Loucy (cell line): ENCODE data around the gene FAM193B.

Source experiments
- H2AFZ ChIP-seq: fragments of 200-600 bp; sonication (generic); 2 replicates; pipeline ENCODE4 v1.6.0; 2016; ENCODE audit warnings: antibody characterized with exemption, mild to moderate bottlenecking, low read length, moderate library complexity
- H3F3A ChIP-seq: fragments of 200-600 bp; 2 replicates; pipeline ENCODE4 v1.6.0; 2016; ENCODE audit warnings: antibody characterized with exemption, low read depth, mild to moderate bottlenecking
- H3K27me3 ChIP-seq: fragments of 200-600 bp; sonication (generic); 2 replicates; pipeline ENCODE4 v1.6.1; 2014; ENCODE audit warnings: low read length, mild to moderate bottlenecking; ENCODE audit not compliant: insufficient read depth, poor library complexity, severe bottlenecking
- H3K36me3 ChIP-seq: fragments of 200-600 bp; sonication (generic); 2 replicates; pipeline ENCODE4 v1.6.1; 2016; ENCODE audit warnings: low read length; ENCODE audit not compliant: insufficient read depth
- H3K4me1 ChIP-seq: fragments of 200-600 bp; sonication (generic); 2 replicates; pipeline ENCODE4 v1.5.1; 2014; ENCODE audit warnings: low read length, mild to moderate bottlenecking; ENCODE audit not compliant: insufficient read depth, poor library complexity, severe bottlenecking
- H3K4me2 ChIP-seq: fragments of 200-600 bp; sonication (generic); 2 replicates; pipeline ENCODE4 v1.6.0; 2014; ENCODE audit warnings: antibody characterized with exemption, low read length, low read depth, mild to moderate bottlenecking; ENCODE audit not compliant: poor library complexity, severe bottlenecking
- H3K4me3 ChIP-seq: fragments of 200-600 bp; sonication (generic); 2 replicates; pipeline ENCODE4 v1.5.1; 2014; ENCODE audit warnings: low read length, mild to moderate bottlenecking, mixed read lengths; ENCODE audit not compliant: poor library complexity, severe bottlenecking
- H3K79me2 ChIP-seq: fragments of 200-600 bp; sonication (generic); 2 replicates; pipeline ENCODE4 v1.6.1; 2014; ENCODE audit warnings: low read length; ENCODE audit not compliant: insufficient read depth
- H3K9ac ChIP-seq: fragments of 200-600 bp; sonication (generic); 2 replicates; pipeline ENCODE4 v1.6.0; 2014; ENCODE audit warnings: mild to moderate bottlenecking, low read depth, low read length, moderate library complexity; ENCODE audit not compliant: poor library complexity, severe bottlenecking
- H3K9me2 ChIP-seq: fragments of 200-600 bp; sonication (generic); replicated peaks from 2 replicates; pipeline ENCODE4 v1.6.1; 2016; ENCODE audit warnings: low read depth, low read length, mixed read lengths
- H3K9me3 ChIP-seq: fragments of 200-600 bp; sonication (generic); 2 replicates; pipeline ENCODE4 v1.6.1; 2014; ENCODE audit warnings: mild to moderate bottlenecking, antibody characterized with exemption, low read length, low read depth; ENCODE audit not compliant: insufficient read depth
- H4K20me1 ChIP-seq: fragments of 200-600 bp; sonication (generic); 2 replicates; pipeline ENCODE4 v1.6.0; 2014; ENCODE audit warnings: antibody characterized with exemption, low read length, mild to moderate bottlenecking; ENCODE audit not compliant: insufficient read depth, poor library complexity, severe bottlenecking
- CTCF ChIP-seq: fragments of 200-600 bp; sonication (generic); conservative IDR thresholded peaks from 2 replicates; pipeline ENCODE4 v1.5.1; 2014; ENCODE audit warnings: mild to moderate bottlenecking, antibody characterized with exemption, low read length
- EZH2phosphoT487 ChIP-seq: fragments of 200-600 bp; IDR thresholded peaks from 2 replicates; pipeline ENCODE4 v1.6.1; 2018; ENCODE audit warnings: antibody characterized with exemption, mild to moderate bottlenecking, moderate library complexity, borderline replicate concordance

Gene FAM193B

DNA sequence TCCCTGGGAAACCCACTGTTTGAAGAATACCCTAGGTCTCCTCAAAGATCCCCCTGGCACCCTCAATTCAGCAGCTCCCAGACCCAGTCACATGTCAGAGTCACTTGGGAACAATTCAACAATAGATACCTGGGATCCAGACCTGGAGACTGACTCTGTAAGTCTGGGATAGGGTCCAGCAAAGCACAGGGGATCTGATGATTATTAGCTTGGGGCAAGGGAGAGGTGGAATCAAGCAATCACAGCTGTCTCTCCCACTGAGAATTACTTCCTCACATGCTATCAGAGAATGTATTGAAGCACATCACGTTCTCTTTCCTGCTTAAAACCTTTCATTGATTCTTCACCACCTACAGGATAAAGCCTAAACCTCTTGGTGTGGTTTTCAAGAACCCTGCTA is 5.9 kb downstream of the FAM193B start:
- Histone ChIP-seq H4K20me1 (peaks cover 11% of the 10 kb centered on the region), H2AFZ (no peak overlapping the region), H3F3A (no peaks in the 10 kb centered on the region), H3K9ac (no peak overlapping the region), H3K9me2 (no peaks in the 10 kb centered on the region), H3K4me2 (no peak overlapping the region), H3K79me2 (peaks cover 28% of the 10 kb centered on the region), H3K36me3 (no peaks in the 10 kb centered on the region), H3K4me1 (peaks cover 15% of the 10 kb centered on the region), H3K9me3 (no peaks in the 10 kb centered on the region), H3K27me3 (no peaks in the 10 kb centered on the region), H3K4me3 (no peak overlapping the region)
- no peak for TF ChIP-seq EZH2phosphoT487

GRCh38 chr5:177547736-177548135 is 6.6 kb downstream of the FAM193B start:
- Histone ChIP-seq H3K4me1 (peaks cover 8% of the 10 kb centered on the region), H3F3A (no peaks in the 10 kb centered on the region), H3K4me2 (no peak overlapping the region), H3K79me2 (peaks cover 20% of the 10 kb centered on the region), H3K9ac (no peak overlapping the region), H3K9me3 (no peaks in the 10 kb centered on the region), H3K9me2 (no peaks in the 10 kb centered on the region), H2AFZ (no peak overlapping the region), H3K27me3 (no peaks in the 10 kb centered on the region), H3K4me3 (no peak overlapping the region), H4K20me1 (peaks cover 4% of the 10 kb centered on the region), H3K36me3 (no peaks in the 10 kb centered on the region)
- TF ChIP-seq CTCF (no peak), EZH2phosphoT487 (no peak)

- Histone ChIP-seq H3K4me3 (no peak overlapping the region), H3K9me3 (no peaks in the 10 kb centered on the region), H3K4me1 (no peaks in the 10 kb centered on the region), H3K9ac (no peak overlapping the region), H3K9me2 (no peaks in the 10 kb centered on the region), H3F3A (no peaks in the 10 kb centered on the region), H3K79me2 (peaks cover 6% of the 10 kb centered on the region; the same call in 1 of the 2 replicates), H4K20me1 (no peaks in the 10 kb centered on the region), H3K27me3 (no peaks in the 10 kb centered on the region), H2AFZ (no peak overlapping the region), H3K4me2 (no peak overlapping the region), H3K36me3 (no peaks in the 10 kb centered on the region)
- TF ChIP-seq EZH2phosphoT487 (no peak), CTCF (no peak)
Measured at GRCh38 chr5:177546258-177546741, 8.1 kb downstream of the FAM193B start.
